ENCODE results near the gene SLC38A9.
"Not testable (repeated sequence)": the region's sequence is repeated elsewhere in the genome, so short reads cannot be mapped to it uniquely, and the experiment has no call there.

SLC38A9 gene

DNA sequence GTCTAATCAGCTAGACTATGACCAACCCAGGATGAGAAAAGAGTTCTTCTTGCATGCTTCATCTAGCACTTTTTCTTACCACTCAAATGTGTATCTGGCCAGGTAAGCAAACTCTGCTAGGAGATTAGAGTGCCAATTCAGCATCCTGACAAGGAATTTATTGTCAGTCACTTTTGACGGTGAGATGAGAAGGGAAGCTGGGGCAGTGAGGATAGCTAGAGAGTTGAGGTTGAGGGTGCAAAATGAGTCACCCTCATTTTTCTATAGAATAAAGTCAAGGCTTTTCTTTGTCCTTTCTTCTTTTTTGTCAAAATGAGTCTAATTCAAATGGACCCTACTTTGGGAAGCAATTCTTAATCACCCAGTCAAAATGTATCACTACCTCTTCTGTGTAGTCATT lies 102.7 kb downstream of the SLC38A9 start:
- DNase-seq (ENCODE audit: low spot score): no peak

DNA sequence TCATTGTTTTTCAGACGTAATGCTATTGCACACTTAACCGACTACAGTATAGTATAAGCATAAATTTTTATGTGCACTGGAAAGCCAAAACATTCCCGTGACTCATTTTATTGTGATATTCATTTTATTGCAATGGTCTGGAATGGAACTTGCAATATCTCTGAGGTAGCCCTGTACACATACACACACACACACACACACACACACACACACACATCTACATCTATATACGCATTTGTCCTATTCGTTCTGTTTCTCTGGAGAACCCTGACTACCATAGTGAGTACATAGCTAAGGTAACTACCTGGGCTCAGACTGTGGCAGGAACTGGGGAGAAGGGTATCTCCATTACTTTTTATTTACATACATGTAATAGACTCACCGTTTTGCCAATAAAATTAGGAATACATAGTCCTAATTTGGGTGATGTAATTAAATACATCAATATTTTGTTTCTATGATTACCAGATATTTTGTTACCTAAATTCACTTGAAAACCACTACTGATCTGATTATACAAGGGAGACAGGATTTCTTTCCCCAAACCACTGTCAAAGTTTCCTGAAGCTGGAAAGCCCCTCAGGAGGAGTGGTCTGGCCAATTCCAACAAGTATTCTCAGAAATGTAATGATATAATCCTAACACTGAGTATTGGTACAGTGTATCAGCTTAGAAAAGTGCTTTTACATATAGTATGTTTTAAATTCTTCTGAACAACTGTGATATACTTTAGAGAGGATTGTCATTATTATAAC lies 103.4 kb downstream of the SLC38A9 start:
- DNase-seq (ENCODE audit: low spot score): no peak

DNA sequence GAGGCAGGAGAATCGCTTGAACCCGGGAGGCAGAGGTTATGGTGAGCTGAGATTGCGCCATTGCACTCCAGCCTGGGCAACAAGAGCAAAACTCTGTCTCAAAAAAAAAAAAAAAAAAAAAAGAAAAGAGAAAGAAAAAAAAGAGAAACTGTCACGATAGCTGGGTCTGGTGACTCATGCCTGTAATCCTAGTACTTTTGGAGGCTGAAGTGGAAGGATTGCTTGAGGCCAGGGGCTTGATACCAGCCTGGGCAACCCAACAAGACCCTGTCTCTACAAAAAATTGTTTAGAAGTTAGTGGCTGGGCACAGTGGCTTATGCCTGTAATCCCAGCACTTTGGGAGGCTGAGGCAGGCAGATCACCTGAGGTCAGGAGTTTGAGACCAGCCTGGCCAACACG lies 104.8 kb downstream of the SLC38A9 start:
- DNase-seq (ENCODE audit: low spot score): not testable (repeated sequence)

DNA sequence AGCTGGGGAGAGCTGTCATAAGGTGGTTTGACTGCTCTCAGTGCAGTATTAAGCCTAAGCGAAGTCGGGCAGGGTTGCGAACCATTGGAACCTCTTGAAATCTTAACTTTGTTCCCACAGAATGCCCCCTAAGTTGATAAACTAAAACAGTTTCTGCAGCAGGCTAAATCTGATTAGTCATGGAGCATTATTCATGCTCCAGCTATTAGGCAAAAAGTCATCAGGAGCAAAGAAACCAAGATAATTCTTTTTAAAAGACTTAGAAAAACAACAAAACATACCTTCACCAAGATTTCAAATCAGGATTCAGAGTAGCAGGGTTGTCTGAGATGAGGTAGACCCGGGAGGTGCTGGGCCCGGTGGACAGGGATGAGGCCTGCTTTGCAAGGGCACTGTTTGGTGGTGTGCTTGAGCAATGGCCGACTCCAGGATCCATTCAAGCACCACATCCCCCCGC lies 107.5 kb downstream of the SLC38A9 start:
- no peak for DNase-seq (ENCODE audit: low spot score)

DNA sequence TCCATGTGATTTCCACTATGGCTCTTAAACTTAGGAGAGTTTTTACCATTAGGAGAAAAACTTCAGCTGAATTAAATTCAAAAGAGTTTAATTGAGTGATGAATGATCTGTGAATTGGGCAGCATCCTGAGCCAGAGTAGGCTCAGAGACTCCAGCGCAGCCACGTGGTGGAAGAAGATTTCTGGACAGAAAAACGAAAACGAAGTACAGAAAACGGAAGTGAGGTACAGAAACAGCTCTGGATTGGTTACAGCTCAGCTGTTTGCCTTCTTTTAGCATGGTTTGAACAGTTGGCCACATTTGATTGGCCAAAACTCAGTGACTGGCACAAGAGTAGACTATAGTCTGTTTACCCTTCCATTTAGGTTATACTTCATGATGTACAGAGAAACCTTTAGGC lies 108.2 kb downstream of the SLC38A9 start:
- no peak for DNase-seq (ENCODE audit: low spot score)

DNA sequence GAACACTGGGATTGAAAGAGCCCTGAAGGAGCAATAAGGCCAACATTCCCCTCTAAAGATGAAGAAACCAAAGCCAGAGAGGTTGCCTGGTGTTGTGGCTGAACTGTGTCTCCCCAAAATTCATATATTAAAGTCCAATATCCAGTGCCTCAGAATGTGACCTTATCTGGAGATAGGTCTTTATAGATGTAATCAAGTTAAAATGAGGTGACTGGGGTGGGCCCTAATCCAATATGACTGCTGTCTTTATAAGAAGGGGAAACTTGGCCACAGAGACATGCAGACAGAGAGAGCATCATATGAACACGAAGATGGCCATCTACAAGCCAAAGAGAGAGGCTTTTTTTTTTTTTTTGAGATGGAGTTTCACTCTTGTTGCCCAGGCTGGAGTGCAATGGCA lies 110.5 kb downstream of the SLC38A9 start:
- DNase-seq (ENCODE audit: low spot score): no peak

DNA sequence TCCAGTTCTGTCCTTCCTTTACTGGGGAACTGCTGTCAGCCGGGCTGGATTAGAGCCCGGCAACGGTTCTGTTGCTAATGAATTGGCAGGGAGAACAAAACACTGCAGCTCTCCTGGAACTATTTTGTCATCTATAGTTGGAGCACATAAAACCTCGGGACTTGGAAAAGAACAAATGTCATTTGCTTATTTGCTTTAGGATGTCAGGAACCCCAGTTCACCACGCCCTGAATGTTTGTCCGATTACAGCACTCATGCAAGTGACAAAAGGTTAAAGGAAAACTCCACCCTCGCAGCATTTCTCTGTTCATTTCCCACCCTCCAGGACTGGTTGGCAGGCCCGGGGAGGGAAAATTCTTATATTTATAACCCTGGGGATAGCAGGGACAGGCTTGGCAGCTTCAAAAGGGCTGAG lies 110.9 kb downstream of the SLC38A9 start:
- no peak for DNase-seq (ENCODE audit: low spot score)

DNA sequence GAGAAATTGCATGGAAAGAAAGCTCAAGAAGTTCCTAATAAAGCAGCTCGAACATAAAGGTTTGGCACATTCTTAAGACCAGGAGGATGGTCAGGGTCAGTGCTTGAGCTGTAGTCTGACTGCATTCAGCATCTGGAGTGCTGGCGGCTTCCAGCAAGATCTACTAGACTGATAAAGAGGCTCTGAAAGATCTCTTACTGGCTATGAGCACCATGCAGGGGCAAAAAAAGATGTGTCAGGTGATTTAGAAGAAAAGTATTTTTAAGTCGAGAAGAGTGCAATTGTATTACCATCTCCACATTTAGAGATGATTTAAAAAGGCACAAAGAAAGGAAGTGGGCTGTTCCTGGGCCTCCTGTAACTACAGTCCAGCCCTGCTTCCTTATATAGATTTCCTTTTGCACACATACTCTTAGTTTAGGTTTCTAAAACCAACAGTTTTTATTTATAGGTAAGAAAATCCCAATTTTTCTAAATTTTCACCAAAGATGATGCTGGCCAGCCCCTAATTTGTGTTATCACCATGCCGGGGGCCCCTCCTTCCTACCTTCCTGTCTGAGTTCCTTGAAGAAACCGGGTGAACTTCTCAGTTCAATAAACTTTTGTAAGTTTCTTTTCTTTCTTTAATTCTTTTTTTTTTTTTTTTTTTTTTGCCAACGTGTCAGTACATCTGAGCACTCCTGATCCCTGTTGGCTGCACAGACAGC lies 111.5 kb downstream of the SLC38A9 start:
- DNase-seq (ENCODE audit: low spot score): no peak

DNA sequence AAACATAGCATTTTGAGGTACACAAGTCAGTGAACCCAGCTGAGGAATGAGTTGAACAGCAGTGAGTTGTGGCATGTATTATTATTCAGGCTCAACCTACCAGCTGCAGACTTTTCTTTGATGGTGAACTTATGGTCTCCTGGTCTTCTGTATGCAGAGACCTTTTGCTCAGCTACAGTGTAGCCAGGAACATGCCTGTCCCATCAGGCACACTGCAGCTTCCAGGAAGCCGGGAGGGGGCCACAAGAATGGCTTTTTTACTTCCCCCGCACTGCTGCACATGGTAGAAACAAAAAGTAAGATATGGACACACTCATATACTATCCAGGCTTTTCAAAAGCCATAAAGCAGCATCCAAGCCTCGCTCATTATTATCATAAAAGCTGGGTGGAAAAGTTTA lies 112.0 kb downstream of the SLC38A9 start:
- DNase-seq (ENCODE audit: low spot score): no peak

DNA sequence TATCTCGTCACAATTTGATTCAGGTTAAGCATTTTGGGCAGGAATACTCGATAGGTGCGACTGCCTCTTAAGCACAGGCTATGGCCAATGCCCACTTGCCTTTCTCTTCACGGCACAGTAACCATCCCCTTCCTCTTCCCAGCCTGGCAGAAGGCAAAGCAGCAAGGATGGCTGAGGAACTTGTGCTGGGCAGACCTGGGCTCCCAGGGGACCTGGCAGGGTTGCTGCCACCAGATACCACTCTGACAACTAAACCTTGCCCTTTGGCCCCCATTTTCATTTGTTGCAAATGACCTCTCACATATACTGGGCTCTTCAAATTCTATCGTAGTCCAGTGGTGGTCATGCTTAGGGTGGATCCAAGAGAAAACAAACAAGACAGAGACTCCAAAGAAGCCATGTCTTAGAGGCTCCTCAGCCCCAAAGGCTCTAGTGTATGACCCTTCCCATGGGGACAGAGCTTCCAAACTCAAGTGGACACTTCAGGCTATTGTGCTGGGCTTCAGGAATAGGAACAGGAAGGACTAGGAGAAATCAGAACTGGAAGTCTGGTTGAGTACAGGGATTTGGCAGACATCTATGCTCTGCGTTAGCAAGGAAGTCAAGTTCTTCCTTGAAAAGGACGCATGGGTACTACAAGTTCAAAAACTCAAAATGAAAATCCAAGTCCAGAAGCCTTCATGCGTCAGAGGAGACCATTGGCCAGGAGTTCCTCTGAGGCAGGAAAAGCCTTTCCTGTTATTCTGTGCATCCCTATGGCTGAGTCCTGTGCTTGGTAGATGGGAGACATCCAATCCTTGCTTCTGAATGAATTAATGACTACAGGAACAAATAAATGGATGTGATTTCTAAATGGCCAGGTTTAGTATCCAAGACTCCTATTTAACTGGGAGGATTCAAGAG lies 112.7 kb downstream of the SLC38A9 start:
- DNase-seq (ENCODE audit: low spot score): no peak

DNA sequence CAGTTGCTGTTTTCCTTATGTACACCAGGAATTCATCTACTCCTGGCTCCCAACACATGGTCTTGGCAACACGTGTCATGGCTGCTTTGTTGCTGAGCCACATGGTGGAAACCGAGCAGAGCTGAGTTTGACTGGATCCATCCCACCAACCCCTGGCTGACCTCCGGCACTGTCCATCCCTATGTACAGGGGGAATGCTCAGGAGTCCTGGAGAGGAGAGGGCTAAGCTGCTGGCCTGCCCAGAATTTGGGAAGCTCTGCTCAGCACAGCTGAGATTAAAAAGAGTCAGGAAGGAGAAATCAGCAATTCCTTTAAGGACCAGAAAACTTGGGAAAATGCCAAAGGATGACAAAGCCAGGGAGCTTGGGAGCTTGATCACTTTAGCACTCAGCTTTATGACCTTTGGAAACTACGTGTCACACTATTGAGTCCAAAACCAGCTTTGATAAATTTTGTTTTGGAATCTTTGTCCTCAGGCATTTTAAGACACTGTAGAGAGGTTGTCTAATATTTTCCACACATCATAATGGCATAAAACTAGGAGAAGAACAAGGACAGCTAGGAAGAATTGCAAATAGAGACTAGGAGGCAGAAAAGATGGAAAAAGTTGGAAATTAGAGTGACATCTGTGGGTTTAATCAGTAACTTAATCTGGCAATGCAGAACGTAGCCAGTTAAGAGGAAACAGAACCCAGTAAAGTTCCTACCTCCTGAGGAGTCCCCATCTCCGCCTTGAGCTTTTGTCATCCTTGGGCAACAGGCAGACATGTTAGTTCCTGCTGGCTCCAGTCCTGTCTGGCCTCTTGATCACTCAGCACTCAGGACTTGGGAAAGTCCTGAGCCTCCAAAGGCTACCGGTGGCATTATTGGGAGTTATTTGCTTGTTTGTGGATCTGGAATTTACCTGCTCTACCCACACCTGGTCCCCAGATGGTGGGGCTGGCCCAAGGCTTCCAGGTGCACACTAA lies 114.8 kb downstream of the SLC38A9 start:
- no peak for DNase-seq (ENCODE audit: low spot score)

DNA sequence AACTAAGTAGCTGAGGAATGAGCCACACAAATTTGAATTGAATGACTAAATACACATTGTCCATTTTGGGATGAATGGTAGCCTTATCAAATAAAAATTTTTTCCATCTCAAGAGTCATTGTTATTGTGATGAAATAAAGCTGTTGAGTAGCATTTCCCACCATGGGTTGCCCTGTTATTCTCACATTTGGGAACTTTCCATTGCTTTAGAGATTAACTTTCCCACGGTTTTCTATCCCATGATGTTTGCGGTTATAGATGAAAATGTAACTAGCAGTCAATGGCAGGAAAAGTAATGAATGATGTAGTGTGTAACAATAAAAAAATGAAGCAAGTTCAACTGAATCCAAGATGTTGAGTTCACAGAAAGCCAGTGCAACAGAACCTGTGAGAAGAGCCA lies 117.5 kb downstream of the SLC38A9 start:
- no peak for DNase-seq (ENCODE audit: low spot score)

DNA sequence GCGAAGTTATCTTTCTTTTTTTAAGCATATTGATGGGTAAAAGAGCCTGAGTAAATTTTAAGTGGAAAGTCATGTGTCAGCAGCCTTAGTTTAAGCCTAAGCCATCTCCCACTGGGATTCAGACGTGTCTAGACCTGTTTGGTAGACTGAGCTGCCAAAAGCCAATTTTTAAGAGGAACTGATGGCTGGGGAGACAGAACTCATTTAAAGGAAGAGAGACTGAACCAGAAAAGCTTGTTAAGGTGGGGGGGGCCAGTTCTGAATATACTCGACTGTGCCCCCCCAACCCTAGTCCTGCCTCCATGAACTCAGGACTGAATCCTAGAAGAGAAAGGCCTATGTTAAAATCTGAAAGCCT lies 119.0 kb downstream of the SLC38A9 start:
- no peak for DNase-seq (ENCODE audit: low spot score)

DNA sequence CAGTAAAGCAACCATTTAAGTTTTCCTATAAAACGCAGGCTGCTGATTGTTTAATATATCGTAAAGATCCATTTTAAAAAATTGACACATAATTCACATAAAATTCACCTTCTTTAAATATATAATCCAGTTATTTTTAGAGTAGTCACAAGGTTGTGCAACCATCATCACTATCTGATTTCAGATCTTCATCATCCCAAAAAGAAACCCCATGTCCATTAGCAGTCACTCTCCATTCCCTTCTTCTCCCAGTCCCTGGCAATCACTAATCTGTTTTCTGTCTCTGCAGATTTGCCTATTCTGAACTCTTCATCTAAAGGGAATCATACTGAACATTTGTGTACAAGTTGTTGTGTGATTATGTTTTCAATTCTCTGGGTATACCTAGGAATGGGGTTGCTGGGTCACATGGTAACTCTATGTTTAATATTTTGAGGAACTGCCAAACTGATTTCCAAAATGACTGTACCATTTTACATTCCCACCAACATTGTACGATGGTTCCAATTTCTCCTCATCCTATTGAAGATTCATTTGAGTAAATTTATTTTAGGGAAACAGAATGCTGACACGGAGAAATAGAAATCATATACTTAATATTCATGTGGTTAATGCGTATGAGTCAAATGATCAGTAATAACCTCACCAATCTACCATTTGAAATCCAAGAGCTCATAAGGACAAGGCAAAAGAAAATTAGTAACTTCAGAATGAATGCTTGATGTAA lies 119.6 kb downstream of the SLC38A9 start:
- no peak for DNase-seq (ENCODE audit: low spot score)

DNA sequence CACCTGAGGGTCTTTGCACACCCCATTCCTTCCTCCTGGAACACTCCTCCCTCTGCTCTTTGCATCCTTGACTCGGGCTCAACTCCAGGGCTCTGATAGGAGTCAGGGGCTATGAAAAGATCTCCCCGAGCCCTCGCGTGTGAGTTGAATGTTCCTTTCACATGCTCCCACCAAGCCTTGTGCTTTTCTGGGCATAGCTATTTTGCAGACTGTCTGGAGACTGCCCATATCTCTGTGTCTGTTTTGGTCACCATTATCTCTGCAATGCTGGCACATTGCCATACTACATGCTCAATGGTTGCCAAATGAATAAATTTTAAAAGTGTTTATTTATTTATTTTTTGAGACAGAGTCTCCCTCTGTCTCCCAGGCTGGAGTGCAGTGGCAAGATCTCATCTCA lies 120.4 kb downstream of the SLC38A9 start:
- no peak for DNase-seq (ENCODE audit: low spot score)

DNA sequence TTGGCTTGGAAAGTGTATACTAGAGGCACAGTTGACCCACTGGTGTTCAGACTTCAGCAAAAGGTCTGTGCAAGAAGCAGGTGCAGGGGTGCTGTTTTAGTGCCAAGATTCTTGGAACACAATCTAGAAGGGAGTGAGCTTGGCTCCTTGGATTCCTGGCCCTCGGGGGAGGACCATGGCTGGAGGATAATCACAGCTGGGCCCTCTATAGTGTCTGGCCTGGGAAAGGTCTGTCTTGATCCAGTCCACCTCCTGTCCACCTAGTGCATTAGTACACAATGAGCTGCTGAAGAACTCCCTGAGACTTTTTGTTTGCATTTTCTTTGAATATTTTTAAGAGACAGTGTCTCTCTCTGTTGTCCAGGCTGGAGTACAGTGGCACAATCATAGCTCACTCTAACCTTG lies 126.9 kb downstream of the SLC38A9 start:
- no peak for DNase-seq (ENCODE audit: low spot score)

DNA sequence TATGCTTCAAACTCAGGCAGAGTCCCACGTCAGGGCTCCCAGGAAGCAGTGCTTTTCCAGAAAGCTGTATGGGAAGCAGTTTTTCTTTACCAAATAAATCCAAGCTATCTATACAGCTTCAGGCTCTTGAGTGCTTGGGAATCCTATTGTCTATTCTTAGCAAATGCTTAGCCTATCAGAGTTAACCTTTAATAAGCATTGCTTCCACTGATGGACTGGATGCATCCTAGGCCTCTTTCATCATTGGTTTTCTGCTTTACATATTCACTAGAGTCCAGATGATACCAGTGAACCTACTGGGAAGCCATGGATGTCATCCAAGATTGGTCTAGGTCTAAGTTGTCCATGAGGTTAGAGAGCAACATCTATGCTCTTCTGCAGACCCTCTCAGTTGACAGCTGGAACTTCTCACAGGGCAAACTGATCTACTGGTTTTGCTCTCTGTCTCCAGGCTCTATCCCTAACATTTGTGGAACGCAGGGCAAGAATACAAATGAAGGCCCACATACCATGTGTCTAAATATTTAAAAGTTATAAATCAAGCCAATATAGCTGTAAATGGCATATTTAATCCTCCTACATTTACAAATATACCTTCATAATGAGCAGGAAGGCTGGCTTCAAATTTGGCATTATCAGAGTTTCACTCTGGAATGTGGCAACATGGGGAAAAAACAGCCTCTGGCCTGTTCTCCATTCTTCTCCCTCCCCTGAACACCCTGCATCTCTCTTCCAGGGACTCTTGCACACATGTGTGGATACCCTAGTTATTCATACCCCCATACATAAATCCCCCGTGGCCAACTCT lies 127.5 kb downstream of the SLC38A9 start:
- DNase-seq (ENCODE audit: low spot score): no peak

DNA sequence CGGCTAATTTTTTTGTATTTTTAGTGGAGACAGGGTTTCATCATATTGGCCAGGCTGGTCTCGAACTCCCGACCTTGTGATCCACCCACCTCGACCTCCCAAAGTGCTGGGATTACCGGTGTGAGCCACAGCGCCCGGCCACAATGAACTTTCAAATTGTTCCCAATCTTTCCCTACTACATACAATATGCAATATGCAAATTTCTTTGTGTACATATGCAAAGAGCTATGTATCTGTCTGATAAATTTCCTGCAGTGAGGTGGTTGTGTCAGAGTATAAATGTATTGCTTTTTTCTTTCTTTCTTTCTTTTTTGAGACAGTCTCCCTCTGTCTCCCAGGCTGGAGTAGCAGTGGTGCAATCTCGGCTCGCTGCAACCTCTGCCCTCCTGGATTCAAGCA lies 128.5 kb downstream of the SLC38A9 start:
- no peak for DNase-seq (ENCODE audit: low spot score)

DNA sequence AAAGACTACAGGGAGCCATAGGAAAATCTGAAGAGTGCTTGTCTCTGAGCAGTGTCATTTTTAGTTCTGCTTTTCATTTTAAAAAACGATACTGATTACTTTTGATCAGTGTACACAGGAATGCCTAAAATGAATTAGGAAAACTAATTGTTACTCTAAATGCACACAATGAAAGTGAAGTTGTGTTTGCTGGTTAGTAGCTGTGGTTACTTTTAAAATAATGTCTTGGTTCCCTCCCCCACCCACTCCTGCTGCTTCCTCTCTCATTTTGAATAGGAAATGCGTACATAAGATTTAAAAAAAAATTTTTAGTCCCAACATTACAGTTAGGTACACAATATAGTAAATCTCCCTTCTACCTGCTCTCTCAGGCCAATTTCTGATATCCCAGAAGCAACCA lies 129.9 kb downstream of the SLC38A9 start:
- DNase-seq (ENCODE audit: low spot score): no peak

DNA sequence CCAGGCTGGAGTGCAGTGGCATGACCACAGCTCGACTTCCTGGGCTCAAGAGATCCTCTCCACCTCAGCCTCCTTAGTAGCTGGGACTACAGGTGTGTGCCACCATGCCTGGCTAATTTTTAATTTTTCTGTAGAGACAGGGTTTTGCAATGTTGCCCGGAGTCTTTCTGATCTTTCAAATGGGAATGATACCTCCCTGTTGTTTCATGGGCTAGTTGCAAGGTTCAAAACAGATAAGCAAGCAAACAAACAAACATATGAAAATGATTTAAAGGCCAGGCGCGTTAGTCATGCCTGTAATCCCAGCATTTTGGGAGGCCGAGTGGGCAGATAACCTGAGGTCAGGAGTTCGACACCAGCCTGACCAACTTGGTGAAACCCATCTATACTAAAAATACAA lies 132.1 kb downstream of the SLC38A9 start:
- no peak for DNase-seq (ENCODE audit: low spot score)

All from hematopoietic multipotent progenitor cell treated with erythropoietin and hydrocortisone succinate and interleukin-3 and kit ligand, for 17 days (in vitro differentiated cells).